ENCODE measurements around the gene SV2B. TPM values are rescaled to one million over a fixed set of nuclear protein-coding genes. Genes with fewer than 3 reads are reported as not detected.

The SV2B gene
- total RNA-seq, 4 donors from 2014 or later: 0.27 to 10.3 (median 2.2) TPM

GRCh38 chr15:91281947-91282346 lies 181.9 kb downstream of the SV2B start:
- TF ChIP-seq CTCF (IDR thresholded peaks at IDR 0.05) (no peak), EP300 (IDR thresholded peaks at IDR 0.05; ENCODE audit: low read depth) (no peak), POLR2A (IDR thresholded peaks at IDR 0.05) (no peak), POLR2AphosphoS5 (IDR thresholded peaks at IDR 0.05) (no peak)
- Histone ChIP-seq H3K4me3 (no peak overlapping the region), H3K4me1 (no peaks in the 10 kb centered on the region), H3K27ac (no peak overlapping the region), H3K9me3 (no peaks in the 10 kb centered on the region), H3K27me3 (peaks cover 3% of the 10 kb centered on the region), H3K36me3 (no peaks in the 10 kb centered on the region)
- in situ Hi-C loops (cut with MboI; ENCODE audit: low pct_ligation_motif_present in 1 of 4, low pct_unique_long_range_greater_than_20kb in 1 of 4, low sequenced_read_pairs in 3 of 4): no loop called here
- intact Hi-C loops (cut with DNase I; ENCODE audit: low total_unique reads): no loop called here
- WGBS, 2 donors (ENCODE audit: low coverage in 1 of 2): 67 to 78% methylated on average over 4 of the region's 4 CpGs
- DNase-seq: no peak

GRCh38 chr15:91282486-91282885 lies 182.4 kb downstream of the SV2B start:
- H3K4me3 ChIP-seq: no peak overlapping the region
- WGBS, 2 donors (ENCODE audit: low coverage in 1 of 2): 20 to 74% methylated on average over 1 of the region's 1 CpG
- no peaks in the 10 kb centered on the region for H3K36me3 ChIP-seq
- in situ Hi-C loops (cut with MboI; ENCODE audit: low pct_ligation_motif_present in 1 of 4, low pct_unique_long_range_greater_than_20kb in 1 of 4, low sequenced_read_pairs in 3 of 4): no loop called here
- DNase-seq: no peak
- H3K4me1 ChIP-seq: no peaks in the 10 kb centered on the region
- H3K27me3 ChIP-seq: peaks cover 3% of the 10 kb centered on the region
- no peak overlapping the region for H3K27ac ChIP-seq
- no peaks in the 10 kb centered on the region for H3K9me3 ChIP-seq
- TF ChIP-seq POLR2A (IDR thresholded peaks at IDR 0.05) (no peak), CTCF (IDR thresholded peaks at IDR 0.05) (no peak), EP300 (IDR thresholded peaks at IDR 0.05; ENCODE audit: low read depth) (no peak), POLR2AphosphoS5 (IDR thresholded peaks at IDR 0.05) (no peak)
- intact Hi-C loops (cut with DNase I; ENCODE audit: low total_unique reads): no loop called here

GRCh38 chr15:91283155-91283554 lies 183.1 kb downstream of the SV2B start:
- H3K4me3 ChIP-seq: no peak overlapping the region
- H3K27me3 ChIP-seq: peaks cover 3% of the 10 kb centered on the region
- intact Hi-C loops (cut with DNase I; ENCODE audit: low total_unique reads): no loop called here
- no peak for TF ChIP-seq CTCF (IDR thresholded peaks at IDR 0.05)
- TF ChIP-seq POLR2A (IDR thresholded peaks at IDR 0.05): no peak
- TF ChIP-seq EP300 (IDR thresholded peaks at IDR 0.05; ENCODE audit: low read depth): no peak
- TF ChIP-seq POLR2AphosphoS5 (IDR thresholded peaks at IDR 0.05): no peak
- H3K36me3 ChIP-seq: no peaks in the 10 kb centered on the region
- no peak for DNase-seq
- no peaks in the 10 kb centered on the region for H3K4me1 ChIP-seq
- H3K9me3 ChIP-seq: no peaks in the 10 kb centered on the region
- in situ Hi-C loops (cut with MboI; ENCODE audit: low pct_ligation_motif_present in 1 of 4, low pct_unique_long_range_greater_than_20kb in 1 of 4, low sequenced_read_pairs in 3 of 4): no loop called here
- no peak overlapping the region for H3K27ac ChIP-seq
- WGBS, 2 donors (ENCODE audit: low coverage in 1 of 2): 60 to 81% methylated on average over 1 to 2 of the region's 2 CpGs

GRCh38 chr15:91284758-91285466 lies 184.9 kb downstream of the SV2B start:
- no peaks in the 10 kb centered on the region for H3K36me3 ChIP-seq
- intact Hi-C loops (cut with DNase I; ENCODE audit: low total_unique reads): no loop called here
- TF ChIP-seq POLR2AphosphoS5 (IDR thresholded peaks at IDR 0.05) (no peak), EP300 (IDR thresholded peaks at IDR 0.05; ENCODE audit: low read depth) (no peak), POLR2A (IDR thresholded peaks at IDR 0.05) (no peak), CTCF (IDR thresholded peaks at IDR 0.05) (no peak)
- H3K4me3 ChIP-seq: no peak overlapping the region
- H3K9me3 ChIP-seq: no peaks in the 10 kb centered on the region
- WGBS, 2 donors (ENCODE audit: low coverage in 1 of 2): 77 to 87% methylated on average over 9 to 13 of the region's 13 CpGs
- in situ Hi-C loops (cut with MboI; ENCODE audit: low pct_ligation_motif_present in 1 of 4, low pct_unique_long_range_greater_than_20kb in 1 of 4, low sequenced_read_pairs in 3 of 4): no loop called here
- H3K27ac ChIP-seq: no peak overlapping the region
- no peaks in the 10 kb centered on the region for H3K4me1 ChIP-seq
- H3K27me3 ChIP-seq: peaks cover 3% of the 10 kb centered on the region
- no peak for DNase-seq

All from transverse colon (tissue), 4 donors.